Measurements from ENCODE around the gene RNGTT. TPM values are rescaled to one million over a fixed set of nuclear protein-coding genes. Genes with fewer than 3 reads are reported as not detected.

RNGTT gene
- total RNA-seq, 3 donors from 2014 or later, result 8.4 to 11.6 (median 9.4) TPM

- TF ChIP-seq CTCF (IDR thresholded peaks at IDR 0.05), result no peak
- H3K9me3 ChIP-seq, result peaks cover 12% of the 10 kb centered on the region
- intact Hi-C loops (cut with DNase I, micrococcal nuclease), result no loop called here
- H3K36me3 ChIP-seq (ENCODE audit: low read depth), result no peaks in the 10 kb centered on the region
- DNase-seq (no peak), ATAC-seq (no peak)
- H3K4me3 ChIP-seq, result no peak overlapping the region
- H3K4me1 ChIP-seq (ENCODE audit: low read depth), result no peaks in the 10 kb centered on the region
Observed at GRCh38 chr6:88810089-88810488, 153.3 kb downstream of the RNGTT start.

- intact Hi-C loops (cut with DNase I, micrococcal nuclease), result no loop called here
- Histone ChIP-seq H3K4me1 (ENCODE audit: low read depth) (no peaks in the 10 kb centered on the region), H3K4me3 (no peak overlapping the region), H3K36me3 (ENCODE audit: low read depth) (no peaks in the 10 kb centered on the region), H3K9me3 (peaks cover 12% of the 10 kb centered on the region)
- no peak for ATAC-seq
- no peak for TF ChIP-seq CTCF (IDR thresholded peaks at IDR 0.05)
- DNase-seq, result no peak
Observed at GRCh38 chr6:88808381-88808780, 155.0 kb downstream of the RNGTT start.

DNA sequence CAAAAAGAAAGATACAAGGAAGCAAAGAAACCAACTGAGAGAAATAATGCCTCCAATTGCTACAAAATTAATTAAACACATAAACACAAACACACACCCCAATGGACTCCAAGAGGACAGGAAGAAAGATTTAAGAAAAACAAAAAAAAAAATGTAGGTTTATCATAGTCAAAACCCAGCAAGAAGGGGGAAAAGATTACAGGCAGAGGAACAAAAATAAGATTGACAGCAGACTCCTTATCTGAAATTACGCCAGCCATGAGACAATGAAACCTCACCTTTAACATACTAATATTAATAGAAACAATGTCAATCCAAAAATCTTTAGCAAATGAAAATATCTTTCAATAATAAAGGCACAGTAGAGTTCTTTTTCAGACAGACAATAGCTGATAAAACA, 155.8 kb downstream of the RNGTT start:
- intact Hi-C loops (cut with DNase I, micrococcal nuclease), result no loop called here
- Histone ChIP-seq H3K4me1 (ENCODE audit: low read depth) (no peaks in the 10 kb centered on the region), H3K9me3 (peaks cover 12% of the 10 kb centered on the region), H3K36me3 (ENCODE audit: low read depth) (no peaks in the 10 kb centered on the region), H3K4me3 (no peak overlapping the region)
- no peak for TF ChIP-seq CTCF (IDR thresholded peaks at IDR 0.05)
- DNase-seq, result no peak
- no peak for ATAC-seq

- H3K9me3 ChIP-seq, result peaks cover 12% of the 10 kb centered on the region
- no peaks in the 10 kb centered on the region for H3K36me3 ChIP-seq (ENCODE audit: low read depth)
- TF ChIP-seq CTCF (IDR thresholded peaks at IDR 0.05), result no peak
- DNase-seq (no peak), ATAC-seq (no peak)
- no peaks in the 10 kb centered on the region for H3K4me1 ChIP-seq (ENCODE audit: low read depth)
- intact Hi-C loops (cut with DNase I, micrococcal nuclease), result no loop called here
- no peak overlapping the region for H3K4me3 ChIP-seq
Observed at GRCh38 chr6:88806728-88807127, 156.7 kb downstream of the RNGTT start.

DNA sequence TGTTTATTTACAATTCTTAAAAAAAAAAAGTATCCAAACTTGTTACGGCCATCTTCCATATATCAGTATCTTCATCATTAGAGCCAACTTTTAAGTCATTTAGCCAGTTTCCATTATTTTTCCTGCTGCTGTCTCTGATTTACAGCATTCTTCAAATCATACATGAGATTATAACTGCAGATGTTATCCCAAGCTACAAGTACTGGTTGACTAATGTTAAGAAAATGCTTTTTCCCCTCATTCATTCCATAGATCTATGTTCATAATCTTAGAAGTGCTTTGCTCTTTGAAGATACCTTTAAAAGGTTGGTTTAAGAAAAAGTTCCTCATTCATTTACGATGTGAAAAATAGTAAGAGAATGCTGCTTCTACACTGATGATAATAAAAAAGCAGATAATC, 158.7 kb downstream of the RNGTT start:
- intact Hi-C loops (cut with DNase I, micrococcal nuclease), result no loop called here
- no peak overlapping the region for H3K4me3 ChIP-seq
- DNase-seq, result no peak
- TF ChIP-seq CTCF (IDR thresholded peaks at IDR 0.05), result no peak
- H3K4me1 ChIP-seq (ENCODE audit: low read depth), result no peaks in the 10 kb centered on the region
- H3K36me3 ChIP-seq (ENCODE audit: low read depth), result no peaks in the 10 kb centered on the region
- ATAC-seq, result no peak
- peaks cover 12% of the 10 kb centered on the region for H3K9me3 ChIP-seq

DNA sequence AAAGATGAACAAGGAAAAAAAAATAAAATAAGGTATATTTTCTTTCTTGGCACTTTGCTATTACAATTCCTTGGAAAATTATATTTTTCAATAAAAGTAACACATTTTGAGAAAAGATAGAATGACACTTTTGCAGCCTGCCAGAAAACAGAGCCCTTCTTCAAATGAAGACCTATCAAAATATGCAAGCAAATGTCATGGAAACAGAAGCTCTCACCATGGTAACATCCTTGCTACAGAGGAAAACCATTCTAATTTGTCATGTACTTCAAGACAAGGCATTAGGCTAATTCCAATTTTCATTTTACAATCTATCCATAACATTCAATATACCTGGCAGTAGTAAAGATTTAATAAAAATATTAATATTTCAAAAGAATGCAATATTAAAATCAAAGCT, 177.9 kb downstream of the RNGTT start:
- ATAC-seq, result no peak

More for the DNA sequence above, 177.9 kb downstream of the RNGTT start:
- Histone ChIP-seq H3K4me1 (ENCODE audit: low read depth) (no peaks in the 10 kb centered on the region), H3K36me3 (ENCODE audit: low read depth) (no peaks in the 10 kb centered on the region), H3K9me3 (no peaks in the 10 kb centered on the region), H3K4me3 (no peak overlapping the region)
- no peak for DNase-seq
- TF ChIP-seq CTCF (IDR thresholded peaks at IDR 0.05), result no peak
- intact Hi-C loops (cut with DNase I, micrococcal nuclease), result no loop called here
